Fibroblast of villous mesenchyme (primary cell): Measurements from ENCODE around the gene AURKAIP1. TPM values are rescaled to one million over a fixed set of nuclear protein-coding genes. Genes with fewer than 3 reads are reported as not detected.
"Not testable (repeated sequence)": the region's sequence is repeated elsewhere in the genome, so short reads cannot be mapped to it uniquely, and the experiment has no call there.

Experiments
- DNase-seq: peaks from one replicate; pipeline ENCODE4 v3.0.0-alpha.2; 2010; ENCODE audit warnings: low read depth
- H3K4me3 ChIP-seq: 2 replicates; pipeline ENCODE4 v1.5.1; 2011; ENCODE audit warnings: low read depth, mild to moderate bottlenecking, low read length
- total RNA-seq: library from RNA; depleted of rRNA; stranded (reverse); fragments of >200 nt; gene quantifications from 2 replicates; pipeline ENCODE4 v1.2.3, GENCODE V29; 2012
- TF ChIP-seq, protein P1 (sequence below): IDR thresholded peaks from 2 replicates; pipeline ENCODE4 v1.5.1; 2012; ENCODE audit warnings: low read depth, mild to moderate bottlenecking, low read length; ENCODE audit not compliant: insufficient read depth

The AURKAIP1 gene
- total RNA-seq, 1 donor = 94.1 TPM

DNA sequence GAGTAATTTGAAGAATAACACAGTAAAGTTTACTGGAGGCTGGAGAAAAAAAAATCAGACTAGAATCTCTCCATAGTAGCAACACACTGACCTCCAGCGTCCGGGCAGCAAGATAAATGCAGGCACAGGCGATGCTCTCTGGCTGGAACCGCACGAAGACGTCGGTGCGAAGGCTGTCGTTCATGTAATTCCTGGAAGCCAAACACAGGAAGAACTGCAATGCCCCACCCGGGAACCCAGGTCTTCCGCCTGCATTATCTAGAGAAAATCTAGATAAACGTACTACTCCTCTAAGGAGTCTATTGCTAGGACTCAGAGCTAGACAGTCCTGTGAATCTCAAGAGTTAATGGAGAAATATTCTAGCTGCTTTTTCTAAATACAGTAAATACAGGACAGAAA, 15.7 kb upstream of the AURKAIP1 start:
- TF ChIP-seq, protein P1, sequence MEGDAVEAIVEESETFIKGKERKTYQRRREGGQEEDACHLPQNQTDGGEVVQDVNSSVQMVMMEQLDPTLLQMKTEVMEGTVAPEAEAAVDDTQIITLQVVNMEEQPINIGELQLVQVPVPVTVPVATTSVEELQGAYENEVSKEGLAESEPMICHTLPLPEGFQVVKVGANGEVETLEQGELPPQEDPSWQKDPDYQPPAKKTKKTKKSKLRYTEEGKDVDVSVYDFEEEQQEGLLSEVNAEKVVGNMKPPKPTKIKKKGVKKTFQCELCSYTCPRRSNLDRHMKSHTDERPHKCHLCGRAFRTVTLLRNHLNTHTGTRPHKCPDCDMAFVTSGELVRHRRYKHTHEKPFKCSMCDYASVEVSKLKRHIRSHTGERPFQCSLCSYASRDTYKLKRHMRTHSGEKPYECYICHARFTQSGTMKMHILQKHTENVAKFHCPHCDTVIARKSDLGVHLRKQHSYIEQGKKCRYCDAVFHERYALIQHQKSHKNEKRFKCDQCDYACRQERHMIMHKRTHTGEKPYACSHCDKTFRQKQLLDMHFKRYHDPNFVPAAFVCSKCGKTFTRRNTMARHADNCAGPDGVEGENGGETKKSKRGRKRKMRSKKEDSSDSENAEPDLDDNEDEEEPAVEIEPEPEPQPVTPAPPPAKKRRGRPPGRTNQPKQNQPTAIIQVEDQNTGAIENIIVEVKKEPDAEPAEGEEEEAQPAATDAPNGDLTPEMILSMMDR = no peak
- no peak for DNase-seq

DNA sequence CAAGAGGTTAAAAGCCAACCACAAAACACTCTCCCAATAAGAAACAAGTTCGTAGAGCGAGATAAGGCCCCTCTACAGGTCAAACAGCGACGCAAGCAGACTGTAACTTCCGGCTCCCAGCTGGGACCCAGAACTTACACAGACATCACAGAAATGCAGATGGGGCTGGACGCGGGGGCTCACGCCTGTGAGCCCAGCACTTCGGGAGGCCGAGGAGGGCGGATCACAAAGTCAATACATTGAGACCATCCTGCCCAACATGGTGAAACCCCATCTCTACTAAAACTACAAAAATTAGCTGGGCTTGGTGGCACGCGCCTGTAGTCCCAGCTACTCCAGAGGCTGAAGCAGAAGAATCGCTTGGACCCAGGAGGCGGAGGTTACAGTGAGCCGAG, 13.1 kb upstream of the AURKAIP1 start:
- TF ChIP-seq, protein P1 = no peak
- no peak for DNase-seq
- H3K4me3 ChIP-seq = no peak overlapping the region

More for the DNA sequence above, 15.7 kb upstream of the AURKAIP1 start:
- no peak overlapping the region for H3K4me3 ChIP-seq

DNA sequence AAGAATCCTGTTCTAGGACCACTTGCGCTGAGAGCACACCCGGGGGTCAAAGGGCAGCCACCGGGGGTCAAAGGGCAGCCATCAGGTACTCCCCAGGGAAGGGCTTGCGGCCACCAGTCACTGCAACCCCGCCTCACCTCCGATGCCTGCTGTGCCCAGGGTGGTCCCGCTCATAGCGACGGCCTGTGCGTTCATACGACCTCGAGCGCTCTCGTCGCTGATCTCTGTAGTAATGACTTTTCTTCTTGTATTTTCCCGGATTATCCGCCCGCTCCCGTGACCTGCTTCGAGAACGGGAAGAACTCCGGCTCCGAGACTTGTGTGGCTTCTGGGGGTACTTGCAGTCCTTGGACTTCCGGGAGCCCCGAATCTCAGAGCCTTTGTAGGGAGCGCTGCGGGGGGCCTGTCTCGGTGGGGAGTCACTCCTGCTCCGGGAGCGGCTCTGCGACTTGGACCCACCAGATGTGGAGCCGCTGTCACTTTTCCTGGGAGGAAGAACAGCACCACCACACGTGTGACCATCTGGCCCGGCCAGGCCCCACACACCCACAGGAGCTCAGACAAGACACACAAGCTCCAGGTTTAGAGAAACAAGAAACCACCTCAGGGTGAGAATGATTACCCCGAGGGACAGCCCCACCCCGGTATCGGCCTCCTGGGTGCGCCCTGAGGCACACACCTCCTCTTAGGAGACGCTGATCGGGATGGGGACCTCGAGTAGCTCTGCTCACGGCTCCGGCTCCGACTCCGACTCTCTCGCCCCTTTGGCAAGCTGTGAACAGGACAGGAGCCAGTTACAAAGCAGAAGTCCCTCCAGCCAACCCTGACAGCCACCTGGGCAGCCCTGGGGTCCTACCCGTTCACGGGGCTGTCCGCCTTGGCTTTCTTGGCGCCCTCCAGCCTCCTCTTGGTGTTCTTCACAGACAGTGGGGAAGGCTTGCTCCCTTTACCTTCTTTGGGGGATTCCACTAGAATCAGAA, 12.4 kb upstream of the AURKAIP1 start:
- DNase-seq = no peak
- TF ChIP-seq, protein P1 = no peak
- no peak overlapping the region for H3K4me3 ChIP-seq

DNA sequence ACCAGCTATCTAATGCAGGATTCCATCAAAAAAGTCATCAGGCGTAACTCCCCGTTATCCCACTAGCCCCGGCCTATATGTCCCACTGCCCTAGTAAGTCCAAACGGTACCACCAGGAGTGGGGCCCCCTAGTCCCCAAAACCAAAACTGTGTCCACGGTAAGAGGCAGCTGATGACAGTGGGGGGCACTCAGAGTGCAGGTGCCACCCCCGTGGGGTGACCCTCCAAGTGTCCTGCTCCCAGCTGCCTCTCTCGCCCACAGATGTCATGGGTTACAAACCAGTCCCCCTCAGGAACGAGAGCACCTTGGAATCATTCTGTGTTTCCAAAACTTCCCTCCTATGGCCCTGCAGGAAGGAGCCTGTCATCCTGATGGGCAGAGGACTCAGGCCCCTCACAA, 10.9 kb upstream of the AURKAIP1 start:
- DNase-seq = no peak
- TF ChIP-seq, protein P1 = no peak

DNA sequence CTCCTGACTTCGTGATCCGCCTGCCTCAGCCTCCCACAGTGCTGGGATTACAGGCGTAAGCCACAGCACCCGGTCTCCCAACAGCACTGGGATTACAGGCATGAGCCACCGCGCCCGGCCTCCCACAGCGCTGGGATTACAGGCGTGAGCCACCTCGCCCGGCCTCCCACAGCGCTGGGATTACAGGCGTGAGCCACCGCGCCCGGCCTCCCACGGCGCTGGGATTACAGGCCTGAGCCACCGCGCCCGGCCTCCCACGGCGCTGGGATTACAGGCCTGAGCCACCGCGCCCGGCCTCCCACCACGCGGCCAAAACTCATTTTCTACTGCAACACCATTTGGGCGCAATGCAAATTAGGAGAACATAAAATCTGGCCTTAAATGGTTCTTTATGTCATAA, 10.3 kb upstream of the AURKAIP1 start:
- H3K4me3 ChIP-seq, DNase-seq: not testable (repeated sequence)

More for the DNA sequence above, 10.9 kb upstream of the AURKAIP1 start:
- no peak overlapping the region for H3K4me3 ChIP-seq

DNA sequence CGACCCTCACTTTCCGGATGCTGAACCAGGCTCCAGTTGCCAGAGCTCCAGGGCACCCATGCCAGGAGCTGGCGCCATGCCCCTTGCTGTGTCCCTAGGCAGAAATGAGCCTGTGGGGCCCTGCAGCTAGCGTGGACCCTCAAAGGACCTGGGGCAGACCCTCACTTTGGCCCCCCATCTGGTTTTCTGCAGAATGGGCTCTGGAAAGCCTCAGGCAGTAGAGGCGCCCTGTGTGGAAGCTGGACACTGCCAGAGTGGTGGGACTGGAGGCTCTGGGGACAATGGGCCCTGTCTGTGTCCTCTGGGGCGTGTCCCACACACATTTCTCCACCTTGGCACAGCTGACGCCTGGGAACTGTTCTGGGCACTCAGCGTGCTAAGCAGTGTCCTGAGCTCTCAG, 6.3 kb upstream of the AURKAIP1 start:
- TF ChIP-seq, protein P1 = no peak
- DNase-seq = no peak
- no peak overlapping the region for H3K4me3 ChIP-seq

DNA sequence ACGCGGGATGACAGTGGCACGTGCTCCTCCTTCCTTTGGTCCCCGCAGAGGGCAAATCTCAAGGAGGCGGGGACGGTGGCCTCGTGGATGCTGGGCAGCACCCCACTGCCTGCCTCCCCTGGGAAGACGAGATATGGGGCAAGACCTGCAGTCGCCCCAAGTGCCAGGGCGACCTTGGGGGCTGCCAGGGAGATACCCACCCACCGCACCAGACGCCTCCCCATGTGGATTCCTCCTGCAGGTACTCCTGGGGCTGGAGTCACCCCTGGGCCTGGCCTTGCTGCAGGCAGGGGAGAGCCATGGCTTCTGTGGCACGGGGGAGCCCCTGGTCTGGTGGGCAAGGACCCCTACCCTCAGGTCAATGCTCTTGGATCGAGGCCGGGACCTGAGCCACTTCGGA, 5.9 kb upstream of the AURKAIP1 start:
- no peak overlapping the region for H3K4me3 ChIP-seq
- no peak for DNase-seq
- TF ChIP-seq, protein P1 = no peak
